Gastrocnemius medialis (tissue), 4 donors: Measurements from ENCODE around the gene A2ML1.

Experiments
- POLR2A ChIP-seq, 2 donors: fragments of 450-650 bp; IDR thresholded peaks; one replicate each; pipeline ENCODE4 v1.6.1; 2017; ENCODE audit warnings: antibody characterized with exemption in 2 of 2, mild to moderate bottlenecking in 2 of 2, moderate library complexity in 2 of 2
- TF ChIP-seq, protein P1 (sequence below), 5 experiments: fragments of 450-650 bp in 3 of 5; fragments of 200-600 bp in 2 of 5; sonication (generic) in 2 of 5; IDR thresholded peaks in 4 of 5; conservative IDR thresholded peaks in 1 of 5; 1 replicate in 4 of 5; 2 replicates in 1 of 5; pipeline ENCODE4 v1.5.1; 2016 to 2019; ENCODE audit warnings: antibody characterized with exemption in 5 of 5, mild to moderate bottlenecking in 3 of 5, moderate library complexity in 3 of 5

DNA sequence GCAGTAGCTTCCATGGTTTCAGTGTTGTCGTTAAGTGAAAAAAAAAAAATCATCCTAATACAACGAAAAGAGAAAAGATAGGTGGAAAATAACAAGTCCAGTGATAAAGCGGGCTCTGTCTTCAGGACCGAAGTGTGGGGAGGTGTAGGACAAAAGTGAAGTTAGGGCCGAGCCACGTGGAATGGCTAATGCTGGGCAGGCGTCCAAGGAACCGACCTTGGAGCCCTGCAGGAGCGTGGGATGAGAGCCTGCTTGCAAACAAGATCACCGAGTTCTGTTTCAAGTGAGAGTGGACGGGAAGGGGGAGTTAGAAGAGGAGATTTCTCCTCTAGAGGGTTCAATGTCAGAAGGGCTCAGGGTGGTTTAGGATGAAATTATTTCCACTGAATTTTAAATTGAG lies 22.2 kb downstream of the A2ML1 start:
- no peak for TF ChIP-seq POLR2A (IDR thresholded peaks at IDR 0.05)
- TF ChIP-seq, protein P1, sequence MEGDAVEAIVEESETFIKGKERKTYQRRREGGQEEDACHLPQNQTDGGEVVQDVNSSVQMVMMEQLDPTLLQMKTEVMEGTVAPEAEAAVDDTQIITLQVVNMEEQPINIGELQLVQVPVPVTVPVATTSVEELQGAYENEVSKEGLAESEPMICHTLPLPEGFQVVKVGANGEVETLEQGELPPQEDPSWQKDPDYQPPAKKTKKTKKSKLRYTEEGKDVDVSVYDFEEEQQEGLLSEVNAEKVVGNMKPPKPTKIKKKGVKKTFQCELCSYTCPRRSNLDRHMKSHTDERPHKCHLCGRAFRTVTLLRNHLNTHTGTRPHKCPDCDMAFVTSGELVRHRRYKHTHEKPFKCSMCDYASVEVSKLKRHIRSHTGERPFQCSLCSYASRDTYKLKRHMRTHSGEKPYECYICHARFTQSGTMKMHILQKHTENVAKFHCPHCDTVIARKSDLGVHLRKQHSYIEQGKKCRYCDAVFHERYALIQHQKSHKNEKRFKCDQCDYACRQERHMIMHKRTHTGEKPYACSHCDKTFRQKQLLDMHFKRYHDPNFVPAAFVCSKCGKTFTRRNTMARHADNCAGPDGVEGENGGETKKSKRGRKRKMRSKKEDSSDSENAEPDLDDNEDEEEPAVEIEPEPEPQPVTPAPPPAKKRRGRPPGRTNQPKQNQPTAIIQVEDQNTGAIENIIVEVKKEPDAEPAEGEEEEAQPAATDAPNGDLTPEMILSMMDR (IDR thresholded peaks at IDR 0.05 in 4 of 5, conservative IDR thresholded peaks at IDR 0.05 in 1 of 5): no peak
